ENCODE measurements around the gene UROD. TPM values are rescaled to one million over a fixed set of nuclear protein-coding genes. Genes with fewer than 3 reads are reported as not detected.

UROD gene
- total and polyA plus RNA-seq, 4 donors = 78.5 to 717 (median 102) TPM

- Histone ChIP-seq H3K9ac (ENCODE audit: low read depth in 1 of 2, low read length in 2 of 2) (no peak overlapping the region), H3K27me3 (ENCODE audit: control insufficient read depth in 4 of 4, insufficient read depth in 4 of 4, low read length in 3 of 4) (no peaks in the 10 kb centered on the region), H3K4me1 (ENCODE audit: control insufficient read depth in 4 of 4, insufficient read depth in 4 of 4, low read length in 3 of 4) (no peaks in the 10 kb centered on the region), H3K4me3 (ENCODE audit: low read depth in 1 of 3, low read length in 3 of 3) (no peak overlapping the region), H3K27ac (ENCODE audit: low read depth in 1 of 2, low read length in 2 of 2) (no peak overlapping the region), H3K36me3 (ENCODE audit: control insufficient read depth in 4 of 4, insufficient read depth in 3 of 4, low read depth in 1 of 4, low read length in 3 of 4) (peaks cover 0 to 4% (median 3%) of the 10 kb centered on the region in 4 donors), H3K9me3 (ENCODE audit: control insufficient read depth in 4 of 4, low read length in 3 of 4) (no peaks in the 10 kb centered on the region)
- DNase-seq (ENCODE audit: low spot score) = no peak
- TF ChIP-seq SP1 (IDR thresholded peaks at IDR 0.05) (no peak), HNF4A (conservative IDR thresholded peaks at IDR 0.05) (no peak), YY1 (IDR thresholded peaks at IDR 0.05) (no peak), FOXA2 (IDR thresholded peaks at IDR 0.05) (no peak), TAF1 (conservative IDR thresholded peaks at IDR 0.05) (no peak), NR2F2 (IDR thresholded peaks at IDR 0.05) (no peak), REST (IDR thresholded peaks at IDR 0.05) (no peak), RXRA (IDR thresholded peaks at IDR 0.05) (no peak), HNF4G (IDR thresholded peaks at IDR 0.05) (no peak), ZBTB33 (IDR thresholded peaks at IDR 0.05) (no peak), FOXA1 (IDR thresholded peaks at IDR 0.05) (no peak), ATF3 (IDR thresholded peaks at IDR 0.05) (no peak), RAD21 (IDR thresholded peaks at IDR 0.05) (no peak), EGR1 (IDR thresholded peaks at IDR 0.05; ENCODE audit: low read depth in 2 of 2) (no peak)
- TF ChIP-seq, protein P1, sequence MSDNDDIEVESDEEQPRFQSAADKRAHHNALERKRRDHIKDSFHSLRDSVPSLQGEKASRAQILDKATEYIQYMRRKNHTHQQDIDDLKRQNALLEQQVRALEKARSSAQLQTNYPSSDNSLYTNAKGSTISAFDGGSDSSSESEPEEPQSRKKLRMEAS (IDR thresholded peaks at IDR 0.05) = no peak
- 96% methylated on average over 3 of the region's 3 CpGs for WGBS
These were observed 49.3 kb upstream of the UROD start for GRCh38 chr1:44962729-44963128.

DNA sequence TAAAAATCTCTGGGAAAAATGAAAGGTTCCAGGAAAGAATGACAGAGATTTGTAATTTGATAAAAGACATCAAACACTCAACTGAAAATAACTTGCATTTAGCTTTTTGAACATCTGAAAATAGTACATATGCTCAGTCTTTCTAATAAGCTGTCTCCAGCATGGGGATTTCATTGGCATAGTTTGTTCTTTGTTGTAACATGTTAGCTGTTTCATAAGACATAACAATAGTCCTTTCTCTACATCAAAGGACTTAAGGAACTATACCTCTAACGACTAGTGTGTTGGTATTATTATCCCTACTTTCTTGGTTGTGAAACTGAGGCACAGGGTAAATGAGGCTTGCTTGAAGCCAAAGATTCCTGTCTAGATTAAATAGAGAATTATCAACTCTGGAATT is 47.7 kb upstream of the UROD start:
- H3K27ac ChIP-seq (ENCODE audit: low read depth in 1 of 2, low read length in 2 of 2) = no peak overlapping the region
- no peaks in the 10 kb centered on the region for H3K9me3 ChIP-seq (ENCODE audit: control insufficient read depth in 4 of 4, low read length in 3 of 4)
- 87% methylated on average over 1 of the region's 1 CpG for WGBS
- no peak overlapping the region for H3K4me3 ChIP-seq (ENCODE audit: low read depth in 1 of 3, low read length in 3 of 3)
- H3K4me1 ChIP-seq (ENCODE audit: control insufficient read depth in 4 of 4, insufficient read depth in 4 of 4, low read length in 3 of 4) = no peaks in the 10 kb centered on the region
- no peak for TF ChIP-seq ATF3 (IDR thresholded peaks at IDR 0.05)
- no peaks in the 10 kb centered on the region for H3K36me3 ChIP-seq (ENCODE audit: control insufficient read depth in 4 of 4, insufficient read depth in 3 of 4, low read depth in 1 of 4, low read length in 3 of 4)
- no peak overlapping the region for H3K9ac ChIP-seq (ENCODE audit: low read depth in 1 of 2, low read length in 2 of 2)
- no peak for DNase-seq (ENCODE audit: low spot score)
- H3K27me3 ChIP-seq (ENCODE audit: control insufficient read depth in 4 of 4, insufficient read depth in 4 of 4, low read length in 3 of 4) = no peaks in the 10 kb centered on the region

Data from liver (tissue), 9 donors.